Measurements from ENCODE around the gene CLIC4.

DNA sequence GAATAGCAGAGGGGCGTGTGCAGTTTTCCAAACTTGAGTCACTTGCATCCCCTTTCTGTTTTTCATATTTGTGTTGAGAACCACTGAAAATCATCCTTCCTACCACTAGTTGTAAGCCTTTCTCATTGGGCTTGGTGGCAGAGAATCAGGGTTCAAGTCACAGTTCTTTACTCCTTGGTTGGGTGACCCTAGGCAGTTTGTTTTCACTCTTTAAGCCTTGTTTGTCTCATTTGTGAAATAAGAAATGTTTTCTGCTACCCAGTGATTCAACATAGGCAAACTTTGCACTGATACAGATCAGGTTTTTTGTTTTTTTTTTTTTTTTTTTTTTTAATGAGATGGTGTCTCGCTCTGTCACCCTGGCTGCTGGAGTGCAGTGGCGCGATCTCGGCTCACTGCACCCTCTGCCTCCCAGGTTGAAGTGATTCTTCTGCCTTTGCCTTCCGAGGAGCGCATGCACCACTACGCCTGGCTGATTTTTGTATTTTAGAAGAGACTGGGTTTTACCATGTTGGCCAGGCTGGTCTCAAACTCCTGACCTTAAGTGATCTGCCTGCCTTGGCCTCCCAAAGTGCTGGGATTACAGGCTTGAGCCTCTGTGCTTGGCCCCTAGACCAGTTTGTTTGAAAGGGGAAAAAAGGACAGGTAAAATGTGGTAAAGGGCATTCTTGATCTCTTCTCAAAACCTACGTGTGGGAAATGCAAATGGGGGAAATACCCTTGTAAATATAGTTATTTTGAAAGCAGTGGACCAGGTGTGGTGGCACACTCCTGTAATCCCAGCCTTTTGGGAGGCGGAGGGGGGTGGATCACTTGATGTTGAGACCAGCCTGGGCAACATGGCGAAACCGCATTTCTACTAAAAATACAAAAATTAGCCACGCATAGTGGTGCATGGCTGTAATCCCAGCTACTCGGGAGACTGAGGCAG is 3.2 kb downstream of the CLIC4 start:
- TF ChIP-seq, protein P1, sequence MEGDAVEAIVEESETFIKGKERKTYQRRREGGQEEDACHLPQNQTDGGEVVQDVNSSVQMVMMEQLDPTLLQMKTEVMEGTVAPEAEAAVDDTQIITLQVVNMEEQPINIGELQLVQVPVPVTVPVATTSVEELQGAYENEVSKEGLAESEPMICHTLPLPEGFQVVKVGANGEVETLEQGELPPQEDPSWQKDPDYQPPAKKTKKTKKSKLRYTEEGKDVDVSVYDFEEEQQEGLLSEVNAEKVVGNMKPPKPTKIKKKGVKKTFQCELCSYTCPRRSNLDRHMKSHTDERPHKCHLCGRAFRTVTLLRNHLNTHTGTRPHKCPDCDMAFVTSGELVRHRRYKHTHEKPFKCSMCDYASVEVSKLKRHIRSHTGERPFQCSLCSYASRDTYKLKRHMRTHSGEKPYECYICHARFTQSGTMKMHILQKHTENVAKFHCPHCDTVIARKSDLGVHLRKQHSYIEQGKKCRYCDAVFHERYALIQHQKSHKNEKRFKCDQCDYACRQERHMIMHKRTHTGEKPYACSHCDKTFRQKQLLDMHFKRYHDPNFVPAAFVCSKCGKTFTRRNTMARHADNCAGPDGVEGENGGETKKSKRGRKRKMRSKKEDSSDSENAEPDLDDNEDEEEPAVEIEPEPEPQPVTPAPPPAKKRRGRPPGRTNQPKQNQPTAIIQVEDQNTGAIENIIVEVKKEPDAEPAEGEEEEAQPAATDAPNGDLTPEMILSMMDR (IDR thresholded peaks at IDR 0.05; ENCODE audit: borderline replicate concordance, extremely low read depth, low read length, poor library complexity, severe bottlenecking) = no peak
- TF ChIP-seq EZH2 (IDR thresholded peaks at IDR 0.05; ENCODE audit: borderline replicate concordance, low read depth, low read length, severe bottlenecking) = no peak
